HL-60 (cell line): ENCODE data around the gene ANKRD6.

ENCODE experiments used
- CTCF ChIP-seq: IDR thresholded peaks from one replicate; pipeline ENCODE4 v1.5.1; 2011; ENCODE audit warnings: low read length, control low read depth, inconsistent platforms; ENCODE audit not compliant: insufficient read depth
- GABPA ChIP-seq: IDR thresholded peaks from 2 replicates; pipeline ENCODE4 v1.6.1; 2012; ENCODE audit warnings: low read depth
- POLR2AphosphoS5 ChIP-seq: IDR thresholded peaks from 2 replicates; pipeline ENCODE4 v1.6.1; 2012; ENCODE audit warnings: low read depth

- TF ChIP-seq CTCF, result no peak
- no peak for TF ChIP-seq POLR2AphosphoS5
- TF ChIP-seq GABPA, result no peak
Measured at GRCh38 chr6:89475634-89476033, 42.7 kb downstream of the ANKRD6 start.
